GM12878 (cell line): Measurements from ENCODE around the gene NFKBIZ. TPM values are rescaled to one million over a fixed set of nuclear protein-coding genes. Genes with fewer than 3 reads are reported as not detected.

Experiments used
- BHLHE40 ChIP-seq, 2 experiments: fragments of 450-650 bp in 1 of 2; IDR thresholded peaks; 2 replicates each; pipeline ENCODE4 v1.6.1; 2011 to 2017; ENCODE audit warnings: low read depth in 2 of 2, borderline replicate concordance in 1 of 2, improper control_type of control experiment in 1 of 2, low read length in 1 of 2, mild to moderate bottlenecking in 1 of 2
- BMI1 ChIP-seq: fragments of 450-650 bp; IDR thresholded peaks from 2 replicates; pipeline ENCODE4 v1.6.1; 2016; ENCODE audit warnings: mild to moderate bottlenecking, moderate library complexity, borderline replicate concordance
- CREB1 ChIP-seq: IDR thresholded peaks from 2 replicates; pipeline ENCODE4 v1.6.1; 2012; ENCODE audit warnings: low read depth, mild to moderate bottlenecking, inconsistent platforms
- CREM ChIP-seq: IDR thresholded peaks from 2 replicates; pipeline ENCODE4 v1.6.1; 2014; ENCODE audit warnings: antibody characterized with exemption, low read depth
- EED ChIP-seq: sonication (generic); IDR thresholded peaks from 2 replicates; pipeline ENCODE4 v1.6.1; 2016; ENCODE audit warnings: antibody characterized with exemption, low read depth
- EP300 ChIP-seq, 2 experiments: fragments of 150-350 bp in 1 of 2; IDR thresholded peaks; 2 replicates each; pipeline ENCODE4 v1.6.1; 2011 to 2012; ENCODE audit warnings: low read depth in 2 of 2, low read length in 2 of 2, borderline replicate concordance in 1 of 2, improper control_type of control experiment in 1 of 2, inconsistent platforms in 1 of 2; ENCODE audit not compliant: control insufficient read depth in 1 of 2
- ESRRA ChIP-seq: IDR thresholded peaks from 2 replicates; pipeline ENCODE4 v1.6.1; 2012; ENCODE audit warnings: mild to moderate bottlenecking, low read length, improper control_type of control experiment
- GATAD2B ChIP-seq: fragments of 450-650 bp; conservative IDR thresholded peaks from 2 replicates; pipeline ENCODE4 v1.6.1; 2017; ENCODE audit warnings: low read depth, mild to moderate bottlenecking, moderate library complexity
- MEF2A ChIP-seq: IDR thresholded peaks from 2 replicates; pipeline ENCODE4 v1.6.1; 2011; ENCODE audit warnings: low read depth, mild to moderate bottlenecking, low read length, moderate library complexity; ENCODE audit not compliant: insufficient read depth
- MTA2 ChIP-seq: fragments of 450-650 bp; IDR thresholded peaks from 2 replicates; pipeline ENCODE4 v1.6.1; 2016; ENCODE audit warnings: low read depth, mild to moderate bottlenecking, moderate library complexity
- MTA3 ChIP-seq: IDR thresholded peaks from 2 replicates; pipeline ENCODE4 v1.6.1; 2012; ENCODE audit warnings: low read length, inconsistent platforms, borderline replicate concordance
- MYC ChIP-seq: IDR thresholded peaks from 2 replicates; pipeline ENCODE4 v1.6.1; 2011; ENCODE audit warnings: mild to moderate bottlenecking, low read length, moderate library complexity, inconsistent platforms; ENCODE audit not compliant: insufficient read depth, insufficient replicate concordance, insufficient read length, severe bottlenecking
- NFIC ChIP-seq: IDR thresholded peaks from 2 replicates; pipeline ENCODE4 v1.6.1; 2012; ENCODE audit warnings: low read depth, mild to moderate bottlenecking, inconsistent platforms, low read length, moderate library complexity
- NFYB ChIP-seq: IDR thresholded peaks from 2 replicates; pipeline ENCODE4 v1.6.1; 2011; ENCODE audit warnings: low read depth, mild to moderate bottlenecking, low read length, improper control_type of control experiment, moderate library complexity; ENCODE audit not compliant: insufficient read depth
- NR2C1 ChIP-seq: fragments of 450-650 bp; IDR thresholded peaks from 2 replicates; pipeline ENCODE4 v1.6.1; 2017; ENCODE audit warnings: antibody characterized with exemption, mild to moderate bottlenecking, moderate library complexity
- NR2F1 ChIP-seq: fragments of 450-650 bp; conservative IDR thresholded peaks from 2 replicates; pipeline ENCODE4 v1.6.1; 2017; ENCODE audit warnings: mild to moderate bottlenecking
- RAD51 ChIP-seq: fragments of 450-650 bp; IDR thresholded peaks from 2 replicates; pipeline ENCODE4 v1.6.1; 2016; ENCODE audit warnings: moderate library complexity, mild to moderate bottlenecking, inconsistent platforms
- RELA ChIP-seq: fragments of 450-650 bp; IDR thresholded peaks from 2 replicates; pipeline ENCODE4 v1.8.0; 2014; ENCODE audit warnings: borderline replicate concordance; ENCODE audit not compliant: partially characterized antibody
- RUNX3 ChIP-seq: IDR thresholded peaks from 2 replicates; pipeline ENCODE4 v1.6.1; 2012; ENCODE audit warnings: low read length, inconsistent platforms
- SMC3 ChIP-seq: IDR thresholded peaks from 2 replicates; pipeline ENCODE4 v1.6.1; 2011; ENCODE audit warnings: low read length, improper control_type of control experiment, borderline replicate concordance
- TCF7 ChIP-seq: IDR thresholded peaks from 2 replicates; pipeline ENCODE4 v1.6.1; 2014; ENCODE audit warnings: antibody characterized with exemption, borderline replicate concordance
- ZNF384 ChIP-seq: IDR thresholded peaks from 2 replicates; pipeline ENCODE4 v1.6.1; 2012; ENCODE audit warnings: low read depth, mild to moderate bottlenecking, low read length, improper control_type of control experiment, borderline replicate concordance
- polyA plus RNA-seq, 11 experiments: library from polyadenylated mRNA; depleted of rRNA in 4 of 11; unstranded in 6 of 11; stranded (reverse) in 5 of 11; fragments of >200 nt; fragmentation: Nextera tagmentation in 4 of 11; fragmentation: Illumina TruSeq in 1 of 11; extraction: Ambion mirVana in 4 of 11; extraction: Trizol in 1 of 11; gene quantifications; 1 replicate in 1 of 11; 2 replicates in 10 of 11; pipeline versions ENCODE4 v1.2.1 to v1.2.3, GENCODE V29; 2011 to 2016; ENCODE audit warnings: inconsistent platforms in 2 of 11, missing spikeins in 2 of 11, low read depth in 1 of 11
- total RNA-seq, 4 experiments: library from RNA; depleted of rRNA in 3 of 4; stranded (reverse); fragments of >200 nt in 3 of 4; fragmentation: Illumina TruSeq in 1 of 4; extraction: Trizol in 1 of 4; gene quantifications; 2 replicates each; pipeline versions ENCODE4 v1.2.1 to v1.2.3, GENCODE V29; 2013 to 2021
- TF ChIP-seq, protein P1 (sequence below): IDR thresholded peaks from 2 replicates; pipeline ENCODE4 v1.6.1; 2012; ENCODE audit warnings: mild to moderate bottlenecking, low read depth, low read length
- TF ChIP-seq, protein P2 (sequence below): IDR thresholded peaks from 2 replicates; pipeline ENCODE4 v1.6.1; 2012; ENCODE audit warnings: low read length, inconsistent platforms

The NFKBIZ gene
- total and polyA plus RNA-seq, 10 of the 15 experiments (the other 5 are each of a cell fraction or from before 2014, with no cell fraction given) = 6.3 to 53.8 (median 17.3) TPM

- peak; percentile 36 to 84 for TF ChIP-seq EP300 (IDR thresholded peaks at IDR 0.05; ENCODE audit: borderline replicate concordance in 1 of 2, control insufficient read depth in 1 of 2, low read depth in 2 of 2, low read length in 2 of 2)
- TF ChIP-seq MEF2A = peak; percentile 86
- peak; percentile 79 for TF ChIP-seq ZNF384
- TF ChIP-seq MTA3 = no peak; the same call in 1 of the 2 replicates
- TF ChIP-seq NFYB = 0 out of 2 replicates have a peak, but pooled peaks have one; percentile 42
- TF ChIP-seq NFIC = peak; percentile 87
- TF ChIP-seq RAD51 = peak; percentile 75
- TF ChIP-seq ESRRA = no peak
- TF ChIP-seq NR2C1 = no peak
- peak; percentile 98 for TF ChIP-seq RELA
- TF ChIP-seq, protein P1, sequence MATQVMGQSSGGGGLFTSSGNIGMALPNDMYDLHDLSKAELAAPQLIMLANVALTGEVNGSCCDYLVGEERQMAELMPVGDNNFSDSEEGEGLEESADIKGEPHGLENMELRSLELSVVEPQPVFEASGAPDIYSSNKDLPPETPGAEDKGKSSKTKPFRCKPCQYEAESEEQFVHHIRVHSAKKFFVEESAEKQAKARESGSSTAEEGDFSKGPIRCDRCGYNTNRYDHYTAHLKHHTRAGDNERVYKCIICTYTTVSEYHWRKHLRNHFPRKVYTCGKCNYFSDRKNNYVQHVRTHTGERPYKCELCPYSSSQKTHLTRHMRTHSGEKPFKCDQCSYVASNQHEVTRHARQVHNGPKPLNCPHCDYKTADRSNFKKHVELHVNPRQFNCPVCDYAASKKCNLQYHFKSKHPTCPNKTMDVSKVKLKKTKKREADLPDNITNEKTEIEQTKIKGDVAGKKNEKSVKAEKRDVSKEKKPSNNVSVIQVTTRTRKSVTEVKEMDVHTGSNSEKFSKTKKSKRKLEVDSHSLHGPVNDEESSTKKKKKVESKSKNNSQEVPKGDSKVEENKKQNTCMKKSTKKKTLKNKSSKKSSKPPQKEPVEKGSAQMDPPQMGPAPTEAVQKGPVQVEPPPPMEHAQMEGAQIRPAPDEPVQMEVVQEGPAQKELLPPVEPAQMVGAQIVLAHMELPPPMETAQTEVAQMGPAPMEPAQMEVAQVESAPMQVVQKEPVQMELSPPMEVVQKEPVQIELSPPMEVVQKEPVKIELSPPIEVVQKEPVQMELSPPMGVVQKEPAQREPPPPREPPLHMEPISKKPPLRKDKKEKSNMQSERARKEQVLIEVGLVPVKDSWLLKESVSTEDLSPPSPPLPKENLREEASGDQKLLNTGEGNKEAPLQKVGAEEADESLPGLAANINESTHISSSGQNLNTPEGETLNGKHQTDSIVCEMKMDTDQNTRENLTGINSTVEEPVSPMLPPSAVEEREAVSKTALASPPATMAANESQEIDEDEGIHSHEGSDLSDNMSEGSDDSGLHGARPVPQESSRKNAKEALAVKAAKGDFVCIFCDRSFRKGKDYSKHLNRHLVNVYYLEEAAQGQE = peak; percentile 35; the same call in 1 of the 2 replicates
- TF ChIP-seq NR2F1 = peak; percentile 88
- peak; percentile 88 for TF ChIP-seq CREM
- TF ChIP-seq MTA2 = peak; percentile 89
- TF ChIP-seq, protein P2, sequence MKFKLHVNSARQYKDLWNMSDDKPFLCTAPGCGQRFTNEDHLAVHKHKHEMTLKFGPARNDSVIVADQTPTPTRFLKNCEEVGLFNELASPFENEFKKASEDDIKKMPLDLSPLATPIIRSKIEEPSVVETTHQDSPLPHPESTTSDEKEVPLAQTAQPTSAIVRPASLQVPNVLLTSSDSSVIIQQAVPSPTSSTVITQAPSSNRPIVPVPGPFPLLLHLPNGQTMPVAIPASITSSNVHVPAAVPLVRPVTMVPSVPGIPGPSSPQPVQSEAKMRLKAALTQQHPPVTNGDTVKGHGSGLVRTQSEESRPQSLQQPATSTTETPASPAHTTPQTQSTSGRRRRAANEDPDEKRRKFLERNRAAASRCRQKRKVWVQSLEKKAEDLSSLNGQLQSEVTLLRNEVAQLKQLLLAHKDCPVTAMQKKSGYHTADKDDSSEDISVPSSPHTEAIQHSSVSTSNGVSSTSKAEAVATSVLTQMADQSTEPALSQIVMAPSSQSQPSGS = peak; percentile 86
- TF ChIP-seq BMI1 = peak; percentile 19; the same call in 1 of the 2 replicates
- TF ChIP-seq GATAD2B = peak; percentile 89; the same call in 1 of the 2 replicates
- TF ChIP-seq BHLHE40 (IDR thresholded peaks at IDR 0.05; ENCODE audit: borderline replicate concordance in 1 of 2, low read depth in 2 of 2, low read length in 1 of 2) = peak; percentile 11 to 83; a peak in 3 of 4 replicates
- no peak for TF ChIP-seq MYC
- TF ChIP-seq EED = peak; percentile 86
- TF ChIP-seq CREB1 = peak; percentile 79
- TF ChIP-seq RUNX3 = peak; percentile 81
- peak; percentile 7; the same call in 1 of the 2 replicates for TF ChIP-seq SMC3
- TF ChIP-seq TCF7 = 0 out of 2 replicates have a peak, but pooled peaks have one; percentile 44
Measured at GRCh38 chr3:101827211-101828174, 21.8 kb upstream of the NFKBIZ start (continued).
